GM10248 (cell line): ENCODE results near the gene SEPTIN10.
"Not testable (repeated sequence)": the region's sequence is repeated elsewhere in the genome, so short reads cannot be mapped to it uniquely, and the experiment has no call there.

Source experiments
- CTCF ChIA-PET: fragments of 300-600 bp; sonication (Branson Sonifier 250); formaldehyde crosslinking; extraction: SDS; loops from one replicate; lab custom pipeline; 2021; ENCODE audit warnings: antibody characterized with exemption; lab: Yijun Ruan, JAX
- POLR2A ChIA-PET: fragments of 350-650 bp; sonication (Branson Sonifier 250); formaldehyde crosslinking; extraction: SDS; loops from one replicate; lab custom pipeline; 2020; ENCODE audit warnings: antibody characterized with exemption; lab: Yijun Ruan, JAX
- DNase-seq: peaks from one replicate; pipeline ENCODE4 v3.0.0; 2012; ENCODE audit errors: extremely low spot score
- TF ChIP-seq, protein P1 (sequence below): IDR thresholded peaks from 2 replicates; pipeline ENCODE4 v1.5.1; 2012; ENCODE audit warnings: mild to moderate bottlenecking, low read depth; ENCODE audit errors: extremely low read depth, missing control alignments, control extremely low read depth

The SEPTIN10 gene

GRCh38 chr2:109538546-109538945 lies 75.2 kb downstream of the SEPTIN10 start:
- ChIA-PET CTCF (interaction anchor here (1.2 to 1.7 kb wide), 2 partner anchors 8 to 28 kb away, joined by 4 to 5 read pairs; no protein-coding TSS in a partner anchor), POLR2A (no interaction called here)
- TF ChIP-seq, protein P1, sequence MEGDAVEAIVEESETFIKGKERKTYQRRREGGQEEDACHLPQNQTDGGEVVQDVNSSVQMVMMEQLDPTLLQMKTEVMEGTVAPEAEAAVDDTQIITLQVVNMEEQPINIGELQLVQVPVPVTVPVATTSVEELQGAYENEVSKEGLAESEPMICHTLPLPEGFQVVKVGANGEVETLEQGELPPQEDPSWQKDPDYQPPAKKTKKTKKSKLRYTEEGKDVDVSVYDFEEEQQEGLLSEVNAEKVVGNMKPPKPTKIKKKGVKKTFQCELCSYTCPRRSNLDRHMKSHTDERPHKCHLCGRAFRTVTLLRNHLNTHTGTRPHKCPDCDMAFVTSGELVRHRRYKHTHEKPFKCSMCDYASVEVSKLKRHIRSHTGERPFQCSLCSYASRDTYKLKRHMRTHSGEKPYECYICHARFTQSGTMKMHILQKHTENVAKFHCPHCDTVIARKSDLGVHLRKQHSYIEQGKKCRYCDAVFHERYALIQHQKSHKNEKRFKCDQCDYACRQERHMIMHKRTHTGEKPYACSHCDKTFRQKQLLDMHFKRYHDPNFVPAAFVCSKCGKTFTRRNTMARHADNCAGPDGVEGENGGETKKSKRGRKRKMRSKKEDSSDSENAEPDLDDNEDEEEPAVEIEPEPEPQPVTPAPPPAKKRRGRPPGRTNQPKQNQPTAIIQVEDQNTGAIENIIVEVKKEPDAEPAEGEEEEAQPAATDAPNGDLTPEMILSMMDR: no peak
- DNase-seq: no peak

- POLR2A ChIA-PET: no interaction called here
- CTCF ChIA-PET: interaction anchor here (1.2 kb wide), 1 partner anchor 9 kb away, joined by 5 read pairs; no protein-coding TSS in a partner anchor
- DNase-seq: no peak
- TF ChIP-seq, protein P1: no peak
These were observed 76.1 kb downstream of the SEPTIN10 start for GRCh38 chr2:109537565-109538222.

DNA sequence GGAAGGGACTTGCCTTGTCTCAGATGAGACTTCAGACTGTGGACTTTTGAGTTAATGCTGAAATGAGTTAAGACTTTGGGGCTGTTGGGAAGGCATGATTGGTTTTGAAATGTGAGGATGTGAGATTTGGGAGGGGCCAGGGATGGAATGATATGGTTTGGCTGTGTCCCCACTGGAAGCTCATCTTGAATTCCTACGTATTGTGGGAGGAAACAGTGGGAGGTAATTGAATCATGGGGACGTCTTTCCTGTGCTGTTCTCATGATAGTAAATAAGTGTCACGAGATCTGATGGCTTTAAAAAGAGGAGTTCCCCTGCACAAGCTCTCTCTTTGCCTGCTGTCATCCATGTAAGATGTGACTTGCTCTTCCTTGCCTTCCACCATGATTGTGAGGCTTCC lies 77.2 kb downstream of the SEPTIN10 start:
- POLR2A ChIA-PET, DNase-seq: not testable (repeated sequence)
- CTCF ChIA-PET: interaction anchor here (1.0 to 8.4 kb wide), 2 partner anchors 9 to 22 kb away, joined by 3 to 73 read pairs; no protein-coding TSS in a partner anchor

- no peak for DNase-seq
- POLR2A ChIA-PET: no interaction called here
- CTCF ChIA-PET: interaction anchor here (8.4 kb wide), 1 partner anchor 10 kb away, joined by 73 read pairs; no protein-coding TSS in a partner anchor
- TF ChIP-seq, protein P1: no peak
These were observed 78.4 kb downstream of the SEPTIN10 start for GRCh38 chr2:109535217-109535946.

- CTCF ChIA-PET: interaction anchor here (0.7 to 8.4 kb wide), 6 partner anchors 8 to 203 kb away, joined by 3 to 73 read pairs (median 4); no protein-coding TSS in a partner anchor
- POLR2A ChIA-PET: no interaction called here
- TF ChIP-seq, protein P1: no peak
- no peak for DNase-seq
These were observed 79.9 kb downstream of the SEPTIN10 start for GRCh38 chr2:109533823-109534222.

- CTCF ChIA-PET: interaction anchor here (0.9 to 8.4 kb wide), 5 partner anchors 9 to 141 kb away, joined by 3 to 73 read pairs (median 5); no protein-coding TSS in a partner anchor
These were observed 81.1 kb downstream of the SEPTIN10 start for GRCh38 chr2:109532728-109533076.

More at GRCh38 chr2:109532728-109533076, 81.1 kb downstream of the SEPTIN10 start:
- TF ChIP-seq, protein P1: no peak
- DNase-seq: no peak
- POLR2A ChIA-PET: no interaction called here
